DMS114 treated with DMSO at 0.1 percent for 48 hours (cell line): ENCODE measurements around the gene PTPN1.
"Not testable (repeated sequence)": the region's sequence is repeated elsewhere in the genome, so short reads cannot be mapped to it uniquely, and the experiment has no call there.

Experiments used
- DNase-seq: peaks from one replicate; lab custom pipeline; 2025; ENCODE audit not compliant: unreplicated experiment; lab: John Stamatoyannopoulos, UW

PTPN1 gene

GRCh38 chr20:50602432-50603088 is 92.4 kb downstream of the PTPN1 start:
- no peak for DNase-seq

DNA sequence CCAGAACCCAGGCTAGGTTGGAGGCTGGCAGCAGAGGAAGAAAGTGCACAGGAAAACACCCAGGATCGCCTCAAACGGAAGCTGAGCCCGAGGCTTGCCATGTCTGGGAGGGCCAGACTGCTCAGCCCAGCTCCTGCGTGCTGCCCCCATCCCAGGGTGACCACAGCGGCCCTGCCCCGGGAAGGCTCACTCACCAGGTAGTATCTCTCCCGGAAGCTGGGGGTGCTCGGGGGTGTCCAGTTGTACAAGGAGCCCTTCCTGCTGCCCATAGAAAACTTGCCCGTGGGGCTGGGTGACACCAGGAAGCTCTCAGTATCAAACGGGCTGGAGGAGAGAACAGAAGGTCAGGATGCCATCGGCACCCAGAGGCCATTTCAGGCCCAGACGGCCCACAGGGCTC is 94.3 kb downstream of the PTPN1 start:
- no peak for DNase-seq

- DNase-seq: no peak
These were observed 95.0 kb downstream of the PTPN1 start for GRCh38 chr20:50605136-50605535.

DNA sequence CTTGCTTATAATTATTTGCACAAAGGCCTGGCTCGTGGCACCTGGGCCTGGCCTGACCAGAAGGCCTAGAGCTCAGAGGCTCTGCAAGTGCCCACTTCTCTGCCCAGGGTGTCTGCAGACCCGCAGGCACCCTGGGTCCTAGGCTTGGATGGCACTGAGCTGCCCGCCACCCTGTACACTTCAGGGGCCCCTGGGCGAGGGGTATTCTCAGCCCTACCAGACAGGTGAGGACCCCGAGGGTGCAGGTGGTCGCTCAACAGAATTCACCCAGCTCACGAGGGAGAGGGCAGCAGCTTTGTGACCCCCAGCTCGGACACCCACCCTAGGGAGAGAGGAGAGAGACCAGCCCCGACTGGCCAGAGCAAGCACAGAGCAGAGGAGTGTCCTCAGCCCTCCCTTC is 97.3 kb downstream of the PTPN1 start:
- DNase-seq: no peak

GRCh38 chr20:50607850-50608749 is 97.9 kb downstream of the PTPN1 start:
- DNase-seq: no peak

DNA sequence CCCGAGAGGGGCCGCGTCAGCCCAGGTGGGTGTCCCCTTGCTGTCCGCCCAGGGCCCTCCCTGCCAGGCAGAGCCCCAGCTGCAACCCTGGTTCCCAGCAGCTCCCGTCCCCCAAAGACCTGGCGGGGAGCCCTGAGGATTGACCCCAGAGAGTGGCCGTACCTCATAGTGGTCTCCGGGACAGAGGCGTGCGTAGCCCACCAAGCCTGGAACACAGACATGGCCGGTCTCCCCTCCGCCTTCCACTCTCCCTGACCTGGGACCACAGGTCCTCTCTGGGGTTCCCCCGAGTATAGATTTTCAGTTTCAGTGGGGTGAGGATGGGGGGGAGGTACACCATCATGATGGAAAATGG is 98.5 kb downstream of the PTPN1 start:
- DNase-seq: no peak

DNA sequence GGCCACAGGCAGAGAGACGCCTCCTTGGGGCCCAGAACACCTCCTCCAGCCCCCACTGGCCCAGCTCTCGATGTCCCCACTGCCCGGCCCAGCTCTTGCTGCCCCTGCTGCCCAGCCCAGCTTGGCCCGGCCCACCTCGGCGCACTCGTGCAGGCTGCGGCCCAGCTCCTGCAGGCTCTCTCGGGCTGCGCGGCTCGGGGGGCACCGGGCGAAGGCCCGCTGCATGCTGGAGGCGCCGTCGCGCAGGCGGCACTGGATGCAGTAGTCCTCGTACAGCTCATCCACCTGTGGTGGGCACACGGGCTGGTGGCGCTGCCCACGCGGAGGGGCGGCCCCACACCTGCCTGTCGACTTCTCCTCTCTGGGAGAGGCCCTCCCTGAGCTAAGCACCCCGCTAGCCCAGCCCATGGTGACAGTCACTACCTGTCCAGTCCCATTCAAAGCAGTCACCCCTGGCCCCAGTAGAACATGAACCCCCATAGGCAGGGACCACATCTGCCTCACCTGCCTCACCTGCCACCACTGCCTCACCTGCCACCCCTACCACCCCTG is 99.3 kb downstream of the PTPN1 start:
- DNase-seq: no peak

GRCh38 chr20:50610212-50610718 is 100.1 kb downstream of the PTPN1 start:
- no peak for DNase-seq

DNA sequence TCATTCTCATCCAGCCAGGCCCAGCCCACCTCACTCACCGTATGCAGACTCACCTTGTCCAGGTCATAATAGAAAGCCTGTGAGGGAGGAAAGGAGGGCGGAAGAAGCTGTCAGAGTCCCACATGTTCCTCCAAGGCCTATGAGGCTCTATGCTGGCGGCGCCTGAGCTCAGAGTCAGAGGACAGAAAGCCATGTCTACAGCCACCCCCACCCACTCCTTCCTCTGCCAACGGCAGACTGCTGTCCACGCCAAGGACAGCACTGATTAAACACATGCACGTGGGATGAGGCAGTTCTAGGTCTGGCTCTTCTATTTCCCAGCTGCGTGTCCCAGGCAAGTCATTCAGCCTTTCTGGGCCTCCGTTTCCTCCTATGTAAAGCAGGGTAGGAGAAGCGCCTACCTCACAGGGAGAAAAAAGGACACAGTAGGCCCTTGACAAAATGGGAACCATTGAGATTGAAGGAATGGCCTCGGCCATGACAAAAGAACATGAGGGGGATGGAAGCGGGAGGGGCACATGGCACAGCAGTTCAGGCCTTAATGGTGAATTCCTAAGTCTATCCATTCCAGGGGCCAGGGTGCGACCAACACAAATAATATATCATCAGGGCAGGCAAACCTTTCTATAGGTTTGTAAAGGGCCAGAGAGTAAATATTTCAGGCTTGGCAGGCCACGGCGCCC is 101.1 kb downstream of the PTPN1 start:
- DNase-seq: no peak

- no peak for DNase-seq
These were observed 103.4 kb downstream of the PTPN1 start for GRCh38 chr20:50613438-50614169.

- DNase-seq: no peak
These were observed 105.2 kb downstream of the PTPN1 start for GRCh38 chr20:50615407-50615806.

- DNase-seq: no peak
These were observed 106.8 kb downstream of the PTPN1 start for GRCh38 chr20:50617022-50617421.

DNA sequence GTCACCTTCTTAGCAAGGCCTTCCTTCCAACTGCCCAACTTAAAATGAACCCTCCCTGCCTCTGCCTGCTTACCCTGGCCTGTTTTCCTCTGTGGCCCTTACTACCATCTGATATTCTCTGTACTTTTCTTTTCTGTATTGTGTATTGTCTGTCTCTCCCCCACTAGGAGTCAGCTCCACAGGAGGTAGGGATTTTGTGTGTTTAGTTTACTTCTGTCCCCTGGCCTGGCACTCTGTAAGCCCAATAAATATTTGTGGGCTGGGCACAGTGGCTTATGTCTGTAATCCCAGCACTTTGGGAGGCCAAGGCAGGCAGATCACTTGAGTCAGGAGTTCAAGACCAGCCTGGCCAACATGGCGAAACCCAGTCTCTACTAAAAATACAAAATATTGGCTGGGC is 108.4 kb downstream of the PTPN1 start:
- DNase-seq: no peak

GRCh38 chr20:50620459-50620858 is 110.3 kb downstream of the PTPN1 start:
- DNase-seq: not testable (repeated sequence)

- DNase-seq: no peak
These were observed 111.0 kb downstream of the PTPN1 start for GRCh38 chr20:50621068-50621665.

GRCh38 chr20:50624351-50625016 is 114.3 kb downstream of the PTPN1 start:
- no peak for DNase-seq

DNA sequence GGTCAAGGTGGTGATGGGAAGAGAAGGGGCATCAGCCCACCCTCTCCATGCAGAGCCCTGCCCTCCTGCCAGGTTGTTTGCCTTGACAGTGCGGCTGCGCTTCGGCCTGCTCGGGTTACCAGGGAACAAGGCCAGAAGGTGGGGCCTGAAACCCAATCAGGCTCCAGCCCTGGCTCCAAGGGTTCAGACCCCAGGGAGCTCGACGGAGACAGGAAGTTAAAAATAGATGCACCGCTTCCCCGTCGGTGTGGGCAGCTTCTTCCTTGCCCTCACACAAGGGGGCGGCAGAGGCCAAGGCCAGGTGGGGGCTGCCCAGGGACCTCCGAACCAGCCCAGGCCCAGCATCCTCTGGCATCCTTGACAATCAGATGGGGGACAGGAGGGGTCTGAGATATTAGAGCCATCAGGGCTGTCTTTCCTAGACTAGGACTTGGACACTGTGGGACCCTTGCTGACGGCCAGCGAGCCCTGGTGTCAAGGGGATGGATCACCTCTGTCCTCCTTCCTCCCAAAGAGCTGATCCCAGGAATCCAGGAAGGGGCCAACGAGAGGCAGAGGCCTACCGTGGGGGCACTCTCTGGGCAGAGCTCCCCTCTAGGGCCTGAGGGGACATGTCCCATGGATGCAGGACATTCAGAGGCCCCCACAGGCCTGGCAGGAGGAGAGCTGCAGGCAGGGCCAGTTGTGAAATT is 115.9 kb downstream of the PTPN1 start:
- no peak for DNase-seq

- no peak for DNase-seq
These were observed 117.6 kb downstream of the PTPN1 start for GRCh38 chr20:50627747-50628146.

- DNase-seq: no peak
These were observed 118.1 kb downstream of the PTPN1 start for GRCh38 chr20:50628332-50628731.
